22Rv1 (cell line): ENCODE results near the gene CYB561A3.

Source experiments
- ZFX ChIP-seq: fragments of 450-650 bp; IDR thresholded peaks from 2 replicates; pipeline ENCODE4 v1.6.1; 2017; ENCODE audit warnings: antibody characterized with exemption, borderline replicate concordance
- TF ChIP-seq, protein P1 (sequence below): fragments of 450-650 bp; IDR thresholded peaks from 2 replicates; pipeline ENCODE4 v1.5.1; 2017; ENCODE audit warnings: mild to moderate bottlenecking

DNA sequence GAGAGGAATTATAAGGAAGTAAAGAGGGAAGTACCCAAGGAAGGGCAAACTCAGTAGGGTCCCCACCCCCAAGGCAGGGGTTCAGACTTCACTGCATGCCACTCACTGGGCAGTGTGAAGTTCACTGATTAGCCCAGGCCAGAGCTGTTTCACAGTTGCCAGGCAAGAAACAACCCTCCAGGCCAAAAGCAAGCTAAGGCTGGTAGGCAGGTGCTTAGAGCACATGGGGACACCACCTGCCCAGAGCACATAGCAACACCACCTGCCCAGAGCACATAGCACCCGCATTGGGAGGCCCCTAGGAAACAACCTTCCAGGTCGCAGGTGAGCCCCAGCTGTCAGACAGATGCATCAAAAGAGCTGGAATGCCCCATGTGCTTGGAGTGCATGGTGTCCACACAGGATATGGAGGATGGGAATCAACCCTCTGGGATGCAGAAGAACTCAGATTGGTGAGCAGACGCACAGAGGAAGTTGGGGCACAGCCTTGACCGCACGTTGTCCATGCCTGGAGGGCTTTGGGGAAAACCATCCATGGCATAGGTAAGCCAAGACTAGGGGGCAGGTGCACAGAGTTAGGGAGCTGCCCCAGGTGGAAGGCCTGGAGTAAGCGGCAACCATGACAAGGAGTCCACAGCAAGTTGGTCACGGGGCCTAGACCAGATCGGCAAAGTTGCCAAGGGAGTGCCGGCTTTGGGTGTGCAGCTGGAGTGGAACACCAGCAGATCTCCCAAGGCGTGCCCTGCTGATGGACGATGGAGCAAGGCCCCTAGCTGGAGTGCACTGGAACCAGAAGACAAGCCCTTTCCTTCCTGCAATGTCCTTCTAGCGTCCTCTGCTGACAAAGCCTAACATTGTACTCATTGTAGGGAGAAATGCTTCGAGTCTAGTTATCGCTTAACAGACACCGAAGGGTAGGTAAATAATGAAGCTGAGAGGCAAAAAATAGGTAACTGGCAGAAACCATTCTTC lies 22.9 kb upstream of the CYB561A3 start:
- TF ChIP-seq, protein P1, sequence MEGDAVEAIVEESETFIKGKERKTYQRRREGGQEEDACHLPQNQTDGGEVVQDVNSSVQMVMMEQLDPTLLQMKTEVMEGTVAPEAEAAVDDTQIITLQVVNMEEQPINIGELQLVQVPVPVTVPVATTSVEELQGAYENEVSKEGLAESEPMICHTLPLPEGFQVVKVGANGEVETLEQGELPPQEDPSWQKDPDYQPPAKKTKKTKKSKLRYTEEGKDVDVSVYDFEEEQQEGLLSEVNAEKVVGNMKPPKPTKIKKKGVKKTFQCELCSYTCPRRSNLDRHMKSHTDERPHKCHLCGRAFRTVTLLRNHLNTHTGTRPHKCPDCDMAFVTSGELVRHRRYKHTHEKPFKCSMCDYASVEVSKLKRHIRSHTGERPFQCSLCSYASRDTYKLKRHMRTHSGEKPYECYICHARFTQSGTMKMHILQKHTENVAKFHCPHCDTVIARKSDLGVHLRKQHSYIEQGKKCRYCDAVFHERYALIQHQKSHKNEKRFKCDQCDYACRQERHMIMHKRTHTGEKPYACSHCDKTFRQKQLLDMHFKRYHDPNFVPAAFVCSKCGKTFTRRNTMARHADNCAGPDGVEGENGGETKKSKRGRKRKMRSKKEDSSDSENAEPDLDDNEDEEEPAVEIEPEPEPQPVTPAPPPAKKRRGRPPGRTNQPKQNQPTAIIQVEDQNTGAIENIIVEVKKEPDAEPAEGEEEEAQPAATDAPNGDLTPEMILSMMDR = no peak
- no peak for TF ChIP-seq ZFX
